SK-N-SH treated with all-trans-retinoic acid at 6 μM for 48 hours (cell line): ENCODE data around the gene ADAM15.

Experiments used
- ARNTL ChIP-seq: fragments of 450-650 bp; formaldehyde crosslinking; IDR thresholded peaks from 2 replicates; pipeline ENCODE4 v1.5.0; 2020; ENCODE audit warnings: low read depth, mild to moderate bottlenecking, moderate library complexity, borderline replicate concordance
- CREB5 ChIP-seq: fragments of 250-450 bp; sonication (Bioruptor Pico); IDR thresholded peaks from 2 replicates; pipeline ENCODE4 v1.5.1; 2020; ENCODE audit warnings: low read depth, mild to moderate bottlenecking, moderate library complexity
- CSDC2 ChIP-seq: fragments of 250-450 bp; sonication (Bioruptor Pico); IDR thresholded peaks from 2 replicates; pipeline ENCODE4 v1.5.0; 2020; ENCODE audit warnings: mild to moderate bottlenecking, moderate library complexity
- CSRNP3 ChIP-seq: fragments of 250-450 bp; sonication (Bioruptor Pico); IDR thresholded peaks from 2 replicates; pipeline ENCODE4 v1.5.1; 2021; ENCODE audit warnings: mild to moderate bottlenecking, moderate library complexity
- ISL1 ChIP-seq: fragments of 250-450 bp; sonication (Bioruptor Pico); IDR thresholded peaks from 2 replicates; pipeline ENCODE4 v2.1.2; 2022; ENCODE audit warnings: mild to moderate bottlenecking, moderate library complexity
- OSR1 ChIP-seq: fragments of 250-450 bp; sonication (Bioruptor Pico); IDR thresholded peaks from 2 replicates; pipeline ENCODE4 v1.8.0; 2022; ENCODE audit warnings: moderate library complexity, mild to moderate bottlenecking, inconsistent platforms
- PATZ1 ChIP-seq: fragments of 250-450 bp; sonication (Bioruptor Pico); IDR thresholded peaks from 2 replicates; pipeline ENCODE4 v1.8.0; 2020; ENCODE audit warnings: mild to moderate bottlenecking, moderate library complexity, borderline replicate concordance
- POU6F1 ChIP-seq: fragments of 250-450 bp; sonication (Bioruptor Pico); IDR thresholded peaks from 2 replicates; pipeline ENCODE4 v1.8.0; 2021; ENCODE audit warnings: low read depth, mild to moderate bottlenecking, moderate library complexity, borderline replicate concordance
- RARB ChIP-seq: fragments of 250-450 bp; sonication (Bioruptor Pico); IDR thresholded peaks from 2 replicates; pipeline ENCODE4 v1.8.0; 2021; ENCODE audit warnings: mild to moderate bottlenecking, moderate library complexity
- SNAI2 ChIP-seq: fragments of 250-450 bp; sonication (Bioruptor Pico); IDR thresholded peaks from 2 replicates; pipeline ENCODE4 v1.5.0; 2020; ENCODE audit warnings: mild to moderate bottlenecking, moderate library complexity
- TOX ChIP-seq: fragments of 250-450 bp; sonication (Bioruptor Pico); IDR thresholded peaks from 2 replicates; pipeline ENCODE4 v1.8.0; 2021; ENCODE audit warnings: mild to moderate bottlenecking, moderate library complexity, borderline replicate concordance
- ZC3H10 ChIP-seq: fragments of 250-450 bp; sonication (Bioruptor Pico); IDR thresholded peaks from 2 replicates; pipeline ENCODE4 v1.5.1; 2021; ENCODE audit warnings: mild to moderate bottlenecking, moderate library complexity
- ZFP30 ChIP-seq: fragments of 450-650 bp; formaldehyde crosslinking; IDR thresholded peaks from 2 replicates; pipeline ENCODE4 v1.5.0; 2022; ENCODE audit warnings: mild to moderate bottlenecking, moderate library complexity

GRCh38 chr1:155044812-155045657 is 6.1 kb upstream of the ADAM15 start:
- TF ChIP-seq CREB5 (CRISPR knock-in tag) (no peak), RARB (CRISPR knock-in tag) (no peak), CSDC2 (CRISPR knock-in tag) (no peak), ISL1 (CRISPR knock-in tag) (no peak), CSRNP3 (CRISPR knock-in tag) (no peak), POU6F1 (CRISPR knock-in tag) (no peak), OSR1 (CRISPR knock-in tag) (no peak), ZFP30 (CRISPR knock-in tag) (no peak), ZC3H10 (CRISPR knock-in tag) (no peak), PATZ1 (CRISPR knock-in tag) (no peak), ARNTL (no peak), SNAI2 (CRISPR knock-in tag) (no peak), TOX (CRISPR knock-in tag) (no peak)
